DMS 273 (cell line): ENCODE measurements around the gene EXOC5.

Experiments used
- DNase-seq: peaks from one replicate; lab custom pipeline; 2025; ENCODE audit not compliant: unreplicated experiment; lab: John Stamatoyannopoulos, UW

Gene EXOC5

DNA sequence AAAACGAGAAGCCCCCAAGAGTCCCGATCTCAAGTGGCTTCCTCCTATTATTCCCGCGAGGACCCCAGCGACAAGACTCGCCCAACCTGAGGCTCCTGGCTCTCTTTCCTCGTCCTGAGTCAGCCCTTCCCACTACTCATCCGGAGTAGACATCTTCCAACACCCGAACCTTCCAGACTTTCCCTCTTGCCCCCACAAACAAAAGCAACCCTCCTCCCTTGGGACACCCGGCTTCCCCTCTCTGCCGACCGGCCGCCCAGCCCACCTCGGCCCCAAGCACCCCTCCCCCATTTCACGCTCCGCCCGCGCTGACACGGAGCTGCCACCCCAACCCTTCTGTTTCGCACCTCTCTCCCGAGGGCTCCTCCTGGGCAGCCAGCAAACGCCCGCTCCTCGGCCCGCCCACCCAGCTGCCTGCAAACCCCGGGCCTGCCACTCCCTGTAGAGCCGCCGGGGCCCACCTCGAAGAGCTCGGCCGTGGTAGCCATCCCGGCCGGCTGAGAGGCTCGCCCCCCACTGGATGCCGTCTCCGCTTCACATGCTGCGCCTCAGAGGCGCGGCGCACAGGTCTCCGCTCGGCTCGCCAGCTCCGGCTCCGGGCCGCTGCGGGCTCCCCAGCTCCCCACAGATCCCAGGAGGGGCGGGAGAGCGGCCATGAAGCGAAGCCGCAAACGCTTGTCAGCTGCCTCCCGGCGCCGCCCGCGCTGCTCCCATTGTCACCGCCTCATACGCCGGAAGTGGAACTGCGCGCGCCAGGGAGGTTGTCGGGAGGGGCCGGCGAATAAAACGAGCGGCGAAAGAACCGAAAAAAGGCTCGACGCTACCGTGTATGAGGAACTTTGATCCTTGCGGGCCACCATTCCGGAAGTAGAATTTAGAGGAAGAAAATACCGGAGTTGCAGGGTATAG, at the start of gene EXOC5, which contains the start of gene AP5M1:
Gene EXOC5, minus strand, starts transcription at position 745 of the 909 bp plus-strand sequence. Its CDS starts 257 bp downstream, at position 488.
Gene AP5M1, plus strand, starts transcription at position 811 of the 909 bp plus-strand sequence. CDS start 344 bp downstream, outside the sequence.
- DNase-seq: peak; percentile 97

DNA sequence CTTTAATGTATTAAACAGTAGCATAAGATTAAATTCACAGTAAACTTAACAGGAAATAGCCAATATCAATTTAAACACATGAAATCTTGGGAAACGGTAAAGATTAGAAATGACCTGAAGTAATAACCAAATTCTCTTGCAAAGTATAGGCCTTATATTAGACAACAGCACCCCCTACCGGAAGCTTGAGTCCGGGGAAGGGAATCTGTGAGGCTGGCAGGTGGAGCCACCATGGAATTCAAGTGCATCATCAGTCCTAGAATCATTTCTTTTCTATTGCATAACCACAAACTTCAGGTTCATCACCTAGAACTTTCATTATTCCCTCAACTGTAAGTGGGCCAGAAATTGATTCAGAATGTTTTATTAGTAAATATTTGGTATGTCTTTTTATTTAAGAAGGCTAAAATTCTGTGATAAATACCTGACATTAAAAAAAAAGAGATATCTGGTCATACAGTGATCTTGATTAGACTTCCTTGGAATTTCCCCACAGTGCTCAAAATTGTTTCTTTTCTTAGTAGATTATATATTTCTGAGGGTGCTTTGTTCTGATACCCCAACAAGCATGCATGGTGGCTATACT, 48.6 kb upstream of the EXOC5 start:
- peak; percentile 92 for DNase-seq

- no peak for DNase-seq
Measured at GRCh38 chr14:57314396-57315089, 45.8 kb upstream of the EXOC5 start.

- DNase-seq: no peak
Measured at GRCh38 chr14:57302883-57303282, 34.2 kb upstream of the EXOC5 start.

DNA sequence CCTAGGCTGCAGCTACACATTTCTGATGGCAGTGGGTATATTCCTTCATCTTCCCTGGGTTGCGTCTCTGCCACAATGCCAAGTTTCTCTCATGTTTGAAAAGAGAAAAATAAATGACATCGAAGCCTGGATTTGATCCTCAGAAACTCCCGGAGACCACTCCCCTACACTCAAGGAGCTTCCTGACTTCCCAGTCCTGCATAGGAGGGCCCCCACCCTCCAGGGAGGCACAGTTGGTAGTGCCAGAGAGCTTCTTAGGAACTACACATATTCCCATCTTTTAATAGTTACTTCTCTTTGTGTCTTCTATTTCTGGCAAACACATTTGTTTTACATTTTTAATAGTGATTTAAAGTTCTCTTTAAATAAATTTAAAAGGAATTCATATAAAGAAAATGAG, 30.8 kb upstream of the EXOC5 start:
- no peak for DNase-seq

DNA sequence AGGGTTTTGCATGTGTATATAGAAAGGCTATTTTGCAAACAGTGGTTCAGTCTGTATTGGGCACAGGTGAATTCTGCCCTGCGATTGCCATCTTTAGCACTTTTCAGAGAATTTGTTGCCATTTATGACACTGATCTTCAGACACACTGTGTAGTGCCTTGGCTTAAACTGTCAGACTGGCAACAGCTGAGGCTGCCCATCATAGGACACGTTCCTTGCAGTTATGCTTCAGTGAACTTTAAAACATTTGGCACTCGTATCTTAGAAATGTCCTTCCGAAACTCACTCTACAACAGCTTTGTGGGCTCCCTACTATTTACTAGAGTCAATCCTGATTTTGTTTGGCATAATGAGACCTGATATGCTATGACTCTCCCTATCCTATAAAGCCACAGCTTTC, 29.1 kb upstream of the EXOC5 start:
- no peak for DNase-seq

GRCh38 chr14:57295239-57295638, 26.5 kb upstream of the EXOC5 start:
- DNase-seq: no peak

DNA sequence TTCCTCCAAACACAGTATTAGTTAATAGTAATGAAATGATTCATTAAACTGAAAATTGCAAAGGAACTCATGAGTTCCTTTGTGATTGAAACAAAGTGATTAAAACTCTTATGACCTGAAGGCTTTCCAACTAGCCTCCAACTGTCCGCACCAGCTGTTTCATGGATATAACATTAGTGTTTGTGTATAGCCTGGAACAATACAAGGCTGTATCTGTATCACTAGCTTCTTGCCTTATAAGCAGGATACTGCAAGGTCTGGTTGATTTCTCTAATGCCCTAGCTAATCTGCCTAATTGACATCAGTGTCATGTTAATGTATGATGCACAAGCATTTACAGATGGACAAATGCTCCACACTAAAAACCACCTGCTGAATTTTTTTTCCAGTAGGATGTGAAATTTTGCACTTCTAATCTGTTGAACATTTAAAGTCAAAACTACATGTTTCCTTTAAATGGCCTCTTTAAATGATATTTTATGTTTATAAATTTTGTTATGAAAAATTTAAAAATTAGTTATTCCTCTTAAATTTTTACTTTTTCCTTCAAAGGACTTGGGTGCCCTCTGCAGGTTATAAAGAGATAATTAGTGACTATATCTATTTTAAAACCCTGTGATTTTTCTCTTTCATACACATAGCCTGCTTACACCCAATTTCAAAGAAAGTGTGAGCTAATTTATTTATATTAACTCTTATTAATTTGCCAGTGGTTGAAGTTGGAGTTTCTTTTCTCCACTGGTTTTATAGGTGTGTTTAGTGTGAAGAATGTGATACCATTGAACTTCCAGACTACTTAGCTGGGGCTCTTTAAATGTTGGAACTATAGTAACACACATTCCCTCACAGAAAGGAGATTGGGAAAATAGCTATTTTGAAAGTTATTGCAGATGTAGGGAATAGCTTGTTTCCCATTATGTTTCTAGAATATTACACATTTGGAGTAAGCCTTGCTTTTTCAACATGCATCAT, 25.4 kb upstream of the EXOC5 start:
- peak; percentile 19 for DNase-seq

DNA sequence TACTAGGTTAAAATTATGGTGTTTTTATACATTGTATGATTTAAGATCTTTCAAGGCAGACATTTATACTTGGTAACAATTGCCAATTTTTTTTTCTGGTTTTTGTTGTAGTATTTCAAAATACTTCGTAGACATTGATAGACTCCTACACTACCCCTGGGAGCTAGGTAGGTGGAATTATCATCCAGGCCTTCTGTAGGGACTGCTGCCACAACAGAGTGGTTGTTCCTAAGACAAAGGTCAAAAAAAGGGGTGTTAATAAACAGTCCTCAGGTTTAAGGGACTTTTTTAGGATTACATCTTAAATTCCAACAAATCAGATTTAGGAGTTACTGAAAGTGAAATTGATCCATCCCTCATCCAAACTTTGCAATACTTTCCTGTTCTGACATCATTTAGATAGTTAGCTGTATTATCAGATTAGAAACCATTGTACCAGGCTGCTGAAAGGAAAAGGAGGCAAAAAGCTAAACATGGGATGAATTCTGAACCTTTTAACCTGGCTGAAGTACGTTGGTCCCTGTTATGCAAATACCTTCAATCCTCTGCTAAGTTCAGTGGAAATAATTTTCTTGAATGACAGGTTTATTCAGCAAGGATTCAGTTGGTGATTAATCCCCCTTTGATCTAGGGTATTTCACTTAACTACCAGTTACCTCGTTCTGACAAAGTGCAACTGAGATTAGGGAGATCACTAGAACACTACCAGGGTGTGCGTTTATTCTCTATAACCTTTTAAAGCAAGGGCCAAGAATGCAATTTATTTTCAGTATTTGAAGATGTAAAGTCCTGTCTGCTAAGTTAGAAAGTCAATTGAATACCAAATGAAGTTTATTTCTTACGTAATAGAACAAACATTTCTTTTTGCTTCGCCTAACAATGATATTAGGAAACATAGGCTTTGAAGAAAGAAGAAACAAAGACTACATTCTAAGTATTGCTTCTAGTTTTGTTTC, 23.3 kb upstream of the EXOC5 start:
- no peak for DNase-seq

DNA sequence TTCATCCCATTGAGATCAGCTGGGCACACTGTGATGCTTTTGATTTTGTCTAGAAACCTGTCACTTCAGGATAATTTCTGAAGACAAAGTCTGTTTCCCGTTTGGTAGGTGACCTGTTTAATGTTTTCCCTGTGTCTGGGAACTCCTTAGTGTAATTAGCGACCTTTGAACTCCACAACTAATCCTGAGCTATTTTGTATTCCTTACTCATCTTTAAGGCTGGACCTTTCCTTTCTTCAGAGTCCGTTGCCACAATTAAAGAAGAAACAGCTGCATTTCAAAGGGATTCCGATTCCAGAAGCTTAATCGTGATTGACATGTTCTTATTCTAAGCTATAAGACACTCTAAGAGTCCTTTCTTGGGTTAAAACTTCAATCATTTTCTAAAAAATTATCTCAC, 22.0 kb upstream of the EXOC5 start:
- DNase-seq: no peak

DNA sequence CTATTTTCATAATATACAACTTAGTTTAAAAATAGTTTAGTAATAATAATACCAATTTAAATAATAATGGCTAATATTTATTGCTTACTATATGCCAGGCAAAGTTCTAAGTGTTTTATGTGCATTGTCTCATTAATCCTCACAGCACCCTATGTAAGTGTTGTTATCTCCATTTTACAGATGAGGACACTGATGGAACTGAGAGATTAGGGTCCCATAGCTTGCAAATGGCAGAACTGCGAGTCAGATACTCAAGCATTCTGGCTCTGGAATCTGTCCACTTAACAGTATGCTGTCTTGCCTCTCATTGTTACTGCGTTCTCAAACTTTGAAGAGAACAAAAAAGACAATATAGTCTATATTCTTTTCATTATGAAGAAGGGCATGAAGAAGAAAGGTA, 19.0 kb upstream of the EXOC5 start:
- no peak for DNase-seq

- no peak for DNase-seq
Measured at GRCh38 chr14:57277062-57277461, 8.4 kb upstream of the EXOC5 start.

DNA sequence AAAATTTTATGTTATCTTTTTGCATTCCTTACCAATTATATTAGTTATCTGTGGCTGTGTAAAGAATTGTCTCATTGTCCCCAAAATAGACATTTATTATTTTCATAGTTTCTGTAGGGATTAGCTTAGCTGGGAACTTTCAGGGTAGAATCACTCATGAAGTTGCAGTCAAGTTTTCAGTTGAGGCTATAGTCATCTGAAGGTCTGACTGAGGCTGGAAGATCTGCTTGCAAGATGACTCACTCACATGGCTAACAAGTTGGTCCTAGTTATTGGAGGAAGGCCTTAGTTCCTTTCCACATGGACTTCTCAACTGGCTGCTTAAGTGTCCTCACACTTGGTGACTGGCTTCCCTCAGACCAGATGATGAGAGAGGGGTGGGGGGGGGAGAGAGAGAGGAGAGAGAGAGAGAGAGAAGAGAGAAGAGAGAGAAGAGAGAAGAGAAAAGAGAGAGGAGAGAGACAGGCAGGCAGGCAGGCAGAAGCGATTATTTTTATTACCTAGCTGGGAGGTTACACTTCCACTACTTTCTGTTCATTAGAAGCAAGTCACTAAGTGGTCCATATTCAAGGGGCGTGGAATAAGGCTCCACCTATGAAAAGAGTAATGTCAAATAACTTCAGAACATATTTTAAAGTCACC, 6.4 kb upstream of the EXOC5 start:
- no peak for DNase-seq

DNA sequence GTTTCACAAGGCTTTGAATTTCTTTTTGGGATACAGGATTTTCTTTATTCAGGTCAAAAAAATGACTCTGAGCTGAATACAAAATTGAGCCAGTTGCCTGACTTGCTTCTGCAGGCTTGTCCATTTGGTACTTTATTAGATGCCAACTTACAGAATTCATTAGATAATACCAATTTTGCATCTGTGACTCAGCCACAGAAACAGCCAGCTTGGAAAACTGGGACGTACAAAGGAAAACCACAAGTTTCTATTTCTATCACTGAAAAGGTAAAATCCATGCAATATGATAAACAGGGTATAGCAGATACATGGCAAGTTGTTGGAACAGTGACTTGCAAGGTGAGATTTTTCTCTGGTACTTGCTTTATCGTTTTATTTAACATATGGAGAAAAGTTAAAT, 5.8 kb upstream of the EXOC5 start:
- DNase-seq: no peak

- no peak for DNase-seq
Measured at GRCh38 chr14:57273236-57273635, 4.5 kb upstream of the EXOC5 start.

DNA sequence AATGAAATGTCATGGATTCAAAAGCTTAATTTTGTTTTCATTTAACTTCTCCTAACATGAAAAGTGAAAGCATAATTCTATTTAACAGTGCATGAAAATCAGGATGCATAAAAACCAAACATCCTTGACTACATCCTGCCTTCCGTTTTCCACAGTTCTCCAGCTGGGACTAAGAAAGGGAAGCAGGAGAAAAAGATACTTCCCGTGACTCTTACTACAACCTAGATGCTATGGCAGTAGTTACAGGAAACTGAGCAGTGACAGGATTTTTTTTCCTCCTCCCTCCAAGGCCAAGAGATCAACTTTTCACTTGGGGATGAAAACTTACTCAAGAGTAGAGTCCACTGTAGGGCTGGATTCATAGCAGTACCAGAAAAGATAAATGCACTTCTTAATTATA, 2.6 kb downstream of the EXOC5 start:
- DNase-seq: no peak

DNA sequence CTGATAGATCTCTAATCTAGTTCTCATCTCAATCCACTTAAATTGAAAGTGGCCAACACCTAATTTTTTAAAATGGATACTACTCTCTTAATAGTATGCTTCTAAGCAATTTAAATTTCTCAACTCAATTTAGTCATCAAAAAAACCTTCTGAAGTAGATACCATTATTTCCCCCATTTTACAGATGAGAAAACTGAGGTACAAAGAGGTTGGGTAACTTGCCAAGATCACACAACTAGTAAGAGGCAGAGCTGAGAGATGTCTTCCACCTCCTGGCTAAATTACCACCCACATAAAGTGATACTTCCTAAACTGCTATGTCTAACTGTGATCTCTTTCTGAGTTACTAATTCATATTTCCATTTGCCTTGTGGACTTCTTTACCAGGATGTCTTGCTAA, 6.6 kb downstream of the EXOC5 start:
- DNase-seq: no peak

- DNase-seq: no peak
Measured at GRCh38 chr14:57261604-57262003, 7.1 kb downstream of the EXOC5 start.

DNA sequence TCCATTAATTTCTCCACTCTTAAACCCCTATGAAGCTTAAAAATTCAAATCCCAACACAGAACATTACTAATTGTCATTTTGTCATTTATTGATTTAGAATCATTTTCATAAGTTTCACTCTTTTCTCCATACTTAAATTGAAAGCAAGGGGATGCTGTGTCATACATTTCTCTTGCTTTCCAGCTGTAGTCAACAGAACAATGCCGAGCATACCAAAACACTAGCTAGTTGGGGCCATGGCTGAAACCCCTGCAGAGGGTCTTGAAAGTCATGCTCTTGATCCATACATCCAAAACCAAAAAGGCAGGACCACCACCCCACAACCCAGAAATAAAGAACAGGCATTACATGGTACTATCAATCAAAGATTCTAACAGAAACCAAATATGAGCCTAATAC, 9.0 kb downstream of the EXOC5 start:
- DNase-seq: no peak
